NT2/D1 (cell line): ENCODE data around the gene KCNIP1.

Source experiments
- SUZ12 ChIP-seq: IDR thresholded peaks from 2 replicates; pipeline ENCODE4 v1.6.1; 2011; ENCODE audit not compliant: insufficient read length, insufficient read depth; ENCODE audit errors: extremely low read depth
- YY1 ChIP-seq: IDR thresholded peaks from 2 replicates; pipeline ENCODE4 v1.6.1; 2011; ENCODE audit not compliant: insufficient read length, insufficient read depth

DNA sequence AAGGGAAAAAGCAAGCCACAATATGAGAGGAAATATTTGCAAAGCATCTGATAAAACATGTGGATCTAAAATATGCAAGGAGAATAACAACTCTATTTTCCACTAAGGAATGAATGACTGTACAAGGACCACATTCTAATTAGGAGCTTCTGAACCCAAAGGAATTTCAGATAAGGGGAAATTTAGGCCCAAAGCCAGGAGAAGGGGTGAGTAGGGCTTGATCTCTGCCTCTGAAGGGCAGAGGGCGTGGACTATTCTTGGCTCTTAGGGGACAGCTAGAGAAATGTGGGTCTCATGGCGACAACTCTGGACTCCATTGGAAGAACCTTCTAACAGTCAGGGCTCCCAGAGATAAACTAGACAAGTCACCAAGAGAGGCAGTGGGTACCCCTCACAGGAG, 147.0 kb downstream of the KCNIP1 start:
- no peak for TF ChIP-seq SUZ12
- TF ChIP-seq YY1, result no peak
